Activated CD4-positive, alpha-beta memory T cell treated with anti-CD3 and anti-CD28 coated beads, Interleukin-2, amount 10 ng/mL, durations not matched to agents 7 days and 5 days (primary cell): ENCODE data around the gene BNIP2. TPM values are rescaled to one million over a fixed set of nuclear protein-coding genes. Genes with fewer than 3 reads are reported as not detected.
"Not testable (repeated sequence)": the region's sequence is repeated elsewhere in the genome, so short reads cannot be mapped to it uniquely, and the experiment has no call there.

ENCODE experiments used
- CTCF ChIA-PET: fragments of 350-600 bp; sonication (Branson Sonifier 250); formaldehyde crosslinking; loops from one replicate; lab custom pipeline; 2021; ENCODE audit warnings: antibody characterized with exemption, inconsistent platforms; lab: Charles Lee
- POLR2A ChIA-PET: fragments of 350-600 bp; sonication (Branson Sonifier 250); formaldehyde crosslinking; loops from one replicate; lab custom pipeline; 2021; ENCODE audit warnings: antibody characterized with exemption; lab: Charles Lee
- DNase-seq: peaks from one replicate; pipeline ENCODE4 v3.0.0-alpha.2; 2020
- H3K27ac Mint-ChIP-seq: one replicate; pipeline ENCODE4 v1.8.0; 2021; ENCODE audit warnings: mild to moderate bottlenecking, mixed read lengths
- H3K27me3 Mint-ChIP-seq: one replicate; pipeline ENCODE4 v1.8.0; 2021; ENCODE audit warnings: mixed read lengths
- H3K36me3 Mint-ChIP-seq: one replicate; pipeline ENCODE4 v1.8.0; 2021; ENCODE audit warnings: low read depth, mixed read lengths
- H3K4me1 Mint-ChIP-seq: one replicate; pipeline ENCODE4 v1.8.0; 2021; ENCODE audit warnings: mixed read lengths
- H3K4me3 Mint-ChIP-seq: one replicate; pipeline ENCODE4 v1.8.0; 2021; ENCODE audit warnings: mild to moderate bottlenecking, mixed read lengths
- H3K9me3 Mint-ChIP-seq: one replicate; pipeline ENCODE4 v1.8.0; 2021; ENCODE audit warnings: mixed read lengths
- total RNA-seq, 2 experiments: library from RNA; stranded (reverse); gene quantifications; one replicate each; pipeline ENCODE4 v1.2.3, GENCODE V29; 2021

The BNIP2 gene
- total RNA-seq, 2 experiments from 2014 or later: 83.3 to 84.5 TPM

DNA sequence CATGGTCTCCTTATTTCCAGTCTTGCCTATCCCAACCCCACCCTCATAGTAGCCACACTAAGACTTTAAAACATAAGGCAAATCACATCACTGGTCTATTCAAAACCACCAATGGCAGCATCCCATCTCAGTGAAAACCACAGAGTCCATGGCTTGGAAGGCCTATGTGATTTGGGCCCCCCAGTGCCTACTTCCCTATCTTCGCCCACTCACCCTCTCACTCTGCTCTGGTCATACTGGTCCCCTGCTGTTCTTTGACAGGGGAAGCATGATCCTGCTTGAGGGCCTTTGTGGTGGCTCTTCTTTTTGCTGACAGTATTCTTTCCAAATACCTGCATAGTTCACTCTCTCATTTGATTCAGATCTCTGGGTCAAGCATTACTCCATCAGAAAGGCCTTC, 35.1 kb downstream of the BNIP2 start:
- DNase-seq: no peak
- peaks cover 45% of the 10 kb centered on the region for H3K36me3 Mint-ChIP-seq
- H3K27me3 Mint-ChIP-seq: no peaks in the 10 kb centered on the region
- H3K4me1 Mint-ChIP-seq: peaks cover 15% of the 10 kb centered on the region
- H3K27ac Mint-ChIP-seq: no peak overlapping the region
- ChIA-PET POLR2A (interaction anchor here (1.5 to 5.4 kb wide), 2 partner anchors 8 to 36 kb away, joined by 3 to 69 read pairs; partner anchors contain the start of gene BNIP2), CTCF (interaction anchor here (1.2 to 2.0 kb wide), 3 partner anchors 9 to 126 kb away, joined by 3 to 6 read pairs (median 6); partner anchors contain the start of gene BNIP2)
- no peak overlapping the region for H3K4me3 Mint-ChIP-seq
- H3K9me3 Mint-ChIP-seq: peaks cover 3% of the 10 kb centered on the region

- DNase-seq: no peak
- Mint-ChIP-seq H3K36me3 (peaks cover 44% of the 10 kb centered on the region), H3K27ac (no peak overlapping the region), H3K4me1 (peaks cover 14% of the 10 kb centered on the region), H3K9me3 (peaks cover 3% of the 10 kb centered on the region), H3K4me3 (no peak overlapping the region), H3K27me3 (no peaks in the 10 kb centered on the region)
- CTCF ChIA-PET: no interaction called here
- POLR2A ChIA-PET: no interaction called here
Observed at GRCh38 chr15:59649603-59650002, 39.5 kb downstream of the BNIP2 start.

DNA sequence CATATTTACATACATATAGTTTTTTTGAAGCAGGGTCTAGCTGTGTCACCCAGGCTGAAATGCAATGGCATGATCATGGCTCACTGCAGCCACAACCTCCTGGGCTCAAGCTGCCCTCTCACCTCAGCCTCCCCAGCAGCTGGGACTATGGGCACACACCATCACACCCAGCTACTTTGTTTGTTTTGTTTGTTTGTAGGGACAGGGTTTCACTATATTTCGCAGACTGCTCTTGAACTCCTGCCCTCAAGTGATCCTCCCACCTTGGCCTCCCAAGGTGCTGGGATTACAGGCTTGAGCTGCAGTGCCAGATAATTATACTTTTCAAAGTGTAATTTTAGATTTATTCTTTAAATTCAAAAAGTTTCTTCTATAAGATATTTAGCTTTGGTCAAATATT, 42.0 kb downstream of the BNIP2 start:
- Mint-ChIP-seq H3K36me3 (peaks cover 40% of the 10 kb centered on the region), H3K27me3 (no peaks in the 10 kb centered on the region), H3K9me3 (no peaks in the 10 kb centered on the region), H3K4me1 (peaks cover 12% of the 10 kb centered on the region), H3K27ac (no peak overlapping the region), H3K4me3 (no peak overlapping the region)
- ChIA-PET POLR2A (interaction anchor here (1.1 to 1.5 kb wide), 2 partner anchors 8 to 10 kb away, joined by 3 read pairs; no protein-coding TSS in a partner anchor), CTCF (interaction anchor here (1.5 kb wide), 2 partner anchors 115 to 118 kb away, joined by 4 to 5 read pairs; no protein-coding TSS in a partner anchor)
- no peak for DNase-seq

GRCh38 chr15:59646277-59646676, 42.8 kb downstream of the BNIP2 start:
- ChIA-PET POLR2A (interaction anchor here (1.1 to 1.5 kb wide), 2 partner anchors 9 to 10 kb away, joined by 3 read pairs; no protein-coding TSS in a partner anchor), CTCF (interaction anchor here (0.6 to 1.5 kb wide), 3 partner anchors 88 to 118 kb away, joined by 3 to 5 read pairs (median 4); no protein-coding TSS in a partner anchor)

GRCh38 chr15:59645812-59646211, 43.3 kb downstream of the BNIP2 start:
- Mint-ChIP-seq H3K36me3 (peaks cover 38% of the 10 kb centered on the region), H3K4me1 (peaks cover 12% of the 10 kb centered on the region)
- not testable (repeated sequence) for H3K9me3 Mint-ChIP-seq, H3K27me3 Mint-ChIP-seq, H3K4me3 Mint-ChIP-seq, DNase-seq, H3K27ac Mint-ChIP-seq
- ChIA-PET POLR2A (interaction anchor here (1.5 kb wide), 1 partner anchor 9 kb away, joined by 3 read pairs; no protein-coding TSS in a partner anchor), CTCF (interaction anchor here (1.5 to 2.0 kb wide), 3 partner anchors 9 to 117 kb away, joined by 4 to 6 read pairs (median 5); no protein-coding TSS in a partner anchor)

More at GRCh38 chr15:59646277-59646676, 42.8 kb downstream of the BNIP2 start:
- H3K27me3 Mint-ChIP-seq: no peaks in the 10 kb centered on the region
- no peak overlapping the region for H3K27ac Mint-ChIP-seq
- no peak overlapping the region for H3K4me3 Mint-ChIP-seq
- H3K36me3 Mint-ChIP-seq: peaks cover 38% of the 10 kb centered on the region
- no peaks in the 10 kb centered on the region for H3K9me3 Mint-ChIP-seq
- H3K4me1 Mint-ChIP-seq: peaks cover 12% of the 10 kb centered on the region
- DNase-seq: no peak

- DNase-seq: no peak
- H3K27ac Mint-ChIP-seq: no peak overlapping the region
- H3K4me3 Mint-ChIP-seq: no peak overlapping the region
- H3K36me3 Mint-ChIP-seq: peaks cover 35% of the 10 kb centered on the region
- CTCF ChIA-PET: interaction anchor here (0.6 to 2.0 kb wide), 3 partner anchors 10 to 118 kb away, joined by 3 to 6 read pairs (median 3); no protein-coding TSS in a partner anchor
- POLR2A ChIA-PET: interaction anchor here (1.1 kb wide), 1 partner anchor 44 kb away, joined by 3 read pairs; no protein-coding TSS in a partner anchor
- peaks cover 9% of the 10 kb centered on the region for H3K4me1 Mint-ChIP-seq
- no peaks in the 10 kb centered on the region for H3K27me3 Mint-ChIP-seq
- no peaks in the 10 kb centered on the region for H3K9me3 Mint-ChIP-seq
Observed at GRCh38 chr15:59644756-59645155, 44.4 kb downstream of the BNIP2 start.

- Mint-ChIP-seq H3K4me3 (no peak overlapping the region), H3K36me3 (peaks cover 38% of the 10 kb centered on the region), H3K27ac (no peak overlapping the region), H3K9me3 (no peaks in the 10 kb centered on the region), H3K4me1 (peaks cover 7% of the 10 kb centered on the region), H3K27me3 (no peaks in the 10 kb centered on the region)
- ChIA-PET POLR2A (no interaction called here), CTCF (interaction anchor here (0.6 to 1.4 kb wide), 7 partner anchors 11 to 488 kb away, joined by 3 to 4 read pairs (median 3); no protein-coding TSS in a partner anchor)
- DNase-seq: no peak
Observed at GRCh38 chr15:59642351-59642750, 46.8 kb downstream of the BNIP2 start.

DNA sequence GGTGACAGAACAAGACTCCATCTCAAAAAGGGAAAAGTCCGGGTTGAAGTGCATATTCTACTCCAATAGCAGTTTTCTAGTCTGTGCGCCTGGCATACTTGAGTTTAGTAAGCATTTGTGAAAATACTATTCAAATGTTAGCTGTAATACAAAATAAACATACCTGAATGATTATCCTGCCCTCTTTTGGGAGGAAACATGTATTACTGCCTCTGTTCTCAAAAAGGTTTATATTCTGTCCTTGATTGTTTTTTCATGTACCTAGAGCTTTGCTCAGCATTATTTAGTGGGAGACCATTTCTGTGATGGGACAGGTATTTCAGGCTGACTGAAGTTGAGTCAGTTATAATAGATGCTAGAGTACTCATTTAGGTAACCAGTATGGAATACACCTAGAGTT, 51.6 kb downstream of the BNIP2 start:
- H3K36me3 Mint-ChIP-seq: peaks cover 23% of the 10 kb centered on the region
- H3K27me3 Mint-ChIP-seq, H3K4me3 Mint-ChIP-seq, DNase-seq, H3K27ac Mint-ChIP-seq, H3K9me3 Mint-ChIP-seq, H3K4me1 Mint-ChIP-seq: not testable (repeated sequence)
- ChIA-PET CTCF (interaction anchor here (0.6 to 1.0 kb wide), 2 partner anchors 104 to 109 kb away, joined by 3 to 4 read pairs; no protein-coding TSS in a partner anchor), POLR2A (interaction anchor here (0.8 kb wide), 1 partner anchor 108 kb away, joined by 3 read pairs; no protein-coding TSS in a partner anchor)

DNA sequence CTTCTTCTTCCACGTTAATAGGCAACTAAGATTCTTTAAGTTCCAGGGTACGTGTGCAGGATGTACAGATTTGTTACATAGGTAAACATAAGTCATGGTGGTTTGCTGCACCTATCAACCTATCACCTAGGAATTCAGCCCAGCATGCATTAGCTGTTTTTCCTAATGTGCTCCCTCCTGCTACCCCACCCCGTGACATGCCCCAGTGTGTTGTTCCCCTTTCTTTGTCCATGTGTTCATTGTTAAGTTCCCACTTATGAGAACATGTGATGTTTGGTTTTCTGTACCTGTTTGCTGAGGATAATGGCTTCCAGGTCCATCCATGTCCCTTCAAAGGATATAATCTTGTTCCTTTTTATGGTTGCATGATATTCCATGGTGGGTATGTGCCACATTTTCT, 52.9 kb downstream of the BNIP2 start:
- ChIA-PET CTCF (no interaction called here), POLR2A (no interaction called here)
- no peak overlapping the region for H3K27ac Mint-ChIP-seq
- no peak overlapping the region for H3K4me3 Mint-ChIP-seq
- DNase-seq: no peak
- H3K36me3 Mint-ChIP-seq: peaks cover 17% of the 10 kb centered on the region
- H3K9me3 Mint-ChIP-seq: no peaks in the 10 kb centered on the region
- peaks cover 17% of the 10 kb centered on the region for H3K27me3 Mint-ChIP-seq
- H3K4me1 Mint-ChIP-seq: no peaks in the 10 kb centered on the region

DNA sequence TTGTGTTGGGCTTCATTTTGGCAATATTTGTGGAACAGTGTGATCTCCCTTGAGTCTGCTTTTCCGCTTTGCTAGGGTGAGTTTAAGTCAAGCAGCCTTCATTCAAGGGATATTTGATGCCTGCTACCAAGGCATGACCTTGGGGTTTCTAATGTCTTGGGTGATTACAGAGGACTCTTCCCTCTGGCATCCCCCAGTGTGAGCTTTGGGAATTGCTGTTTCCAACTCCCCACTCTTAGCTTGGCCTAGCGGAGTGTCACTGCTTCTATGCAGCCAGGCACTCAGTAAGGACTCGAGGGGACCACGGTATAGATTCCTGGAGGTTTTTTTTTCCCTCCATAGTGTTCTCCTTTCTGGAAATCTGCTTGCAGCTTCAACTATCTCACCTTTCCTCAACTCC, 56.4 kb downstream of the BNIP2 start:
- Mint-ChIP-seq H3K36me3 (peaks cover 4% of the 10 kb centered on the region), H3K27ac (no peak overlapping the region), H3K4me3 (no peak overlapping the region), H3K4me1 (no peaks in the 10 kb centered on the region), H3K9me3 (no peaks in the 10 kb centered on the region), H3K27me3 (peaks cover 21% of the 10 kb centered on the region)
- no peak for DNase-seq
- CTCF ChIA-PET: interaction anchor here (0.9 kb wide), 1 partner anchor 104 kb away, joined by 3 read pairs; no protein-coding TSS in a partner anchor
- POLR2A ChIA-PET: interaction anchor here (1.1 kb wide), 1 partner anchor 56 kb away, joined by 3 read pairs; no protein-coding TSS in a partner anchor

GRCh38 chr15:59622289-59622688, 66.8 kb downstream of the BNIP2 start:
- H3K4me1 Mint-ChIP-seq: no peaks in the 10 kb centered on the region
- peak; percentile 64 for DNase-seq
- no peaks in the 10 kb centered on the region for H3K36me3 Mint-ChIP-seq
- H3K9me3 Mint-ChIP-seq: no peaks in the 10 kb centered on the region
- ChIA-PET CTCF (interaction anchor here (1.0 to 4.3 kb wide), 4 partner anchors 31 to 89 kb away, joined by 3 to 22 read pairs (median 4); no protein-coding TSS in a partner anchor), POLR2A (no interaction called here)
- peaks cover 24% of the 10 kb centered on the region for H3K27me3 Mint-ChIP-seq
- no peak overlapping the region for H3K27ac Mint-ChIP-seq
- no peak overlapping the region for H3K4me3 Mint-ChIP-seq

DNA sequence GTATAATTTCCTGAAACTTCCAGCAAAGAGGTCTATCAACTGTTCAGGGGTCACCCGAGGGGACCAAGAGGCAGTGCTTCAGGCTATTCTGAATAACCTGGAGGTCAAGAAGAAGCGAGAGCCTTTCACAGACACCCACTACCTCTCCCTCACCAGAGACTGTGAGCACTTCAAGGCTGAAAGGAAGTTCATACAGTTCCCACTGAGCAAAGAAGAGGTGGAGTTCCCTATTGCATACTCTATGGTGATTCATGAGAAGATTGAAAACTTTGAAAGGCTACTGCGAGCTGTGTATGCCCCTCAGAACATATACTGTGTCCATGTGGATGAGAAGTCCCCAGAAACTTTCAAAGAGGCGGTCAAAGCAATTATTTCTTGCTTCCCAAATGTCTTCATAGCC, 70.7 kb downstream of the BNIP2 start:
- H3K36me3 Mint-ChIP-seq: no peaks in the 10 kb centered on the region
- peaks cover 24% of the 10 kb centered on the region for H3K27me3 Mint-ChIP-seq
- CTCF ChIA-PET: interaction anchor here (0.6 to 1.0 kb wide), 2 partner anchors 85 to 89 kb away, joined by 4 read pairs; no protein-coding TSS in a partner anchor
- H3K4me1 Mint-ChIP-seq: peaks cover 6% of the 10 kb centered on the region
- no peaks in the 10 kb centered on the region for H3K9me3 Mint-ChIP-seq
- H3K4me3 Mint-ChIP-seq: no peak overlapping the region
- POLR2A ChIA-PET: no interaction called here
- H3K27ac Mint-ChIP-seq: no peak overlapping the region
- no peak for DNase-seq

DNA sequence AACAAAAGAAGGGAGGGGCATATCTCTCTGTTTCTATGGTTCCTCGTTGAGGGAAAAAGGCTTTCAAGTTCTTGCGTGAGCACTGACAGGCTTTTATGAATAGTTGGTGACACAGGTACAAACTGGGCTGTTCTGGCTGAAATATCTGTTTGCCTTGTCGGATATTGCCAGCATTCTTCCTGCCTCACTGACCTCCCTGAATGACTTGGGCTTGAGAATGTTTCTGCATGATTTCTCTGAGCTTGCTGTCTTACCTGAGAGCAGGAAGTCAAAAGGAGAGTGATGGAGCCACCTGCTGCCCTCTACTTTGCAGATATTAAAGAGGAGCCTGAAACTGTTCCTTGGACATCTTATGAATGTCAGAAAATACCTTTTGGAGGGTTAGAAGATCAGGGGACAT, 72.7 kb downstream of the BNIP2 start:
- H3K4me1 Mint-ChIP-seq: peaks cover 6% of the 10 kb centered on the region
- H3K9me3 Mint-ChIP-seq: no peaks in the 10 kb centered on the region
- DNase-seq: no peak
- peaks cover 34% of the 10 kb centered on the region for H3K27me3 Mint-ChIP-seq
- H3K36me3 Mint-ChIP-seq: no peaks in the 10 kb centered on the region
- no peak overlapping the region for H3K27ac Mint-ChIP-seq
- CTCF ChIA-PET: interaction anchor here (0.7 to 3.8 kb wide), 4 partner anchors 14 to 88 kb away, joined by 3 to 23 read pairs (median 6); no protein-coding TSS in a partner anchor
- POLR2A ChIA-PET: no interaction called here
- no peak overlapping the region for H3K4me3 Mint-ChIP-seq
